Measurements from ENCODE around the gene LRRC10B.

LRRC10B gene

DNA sequence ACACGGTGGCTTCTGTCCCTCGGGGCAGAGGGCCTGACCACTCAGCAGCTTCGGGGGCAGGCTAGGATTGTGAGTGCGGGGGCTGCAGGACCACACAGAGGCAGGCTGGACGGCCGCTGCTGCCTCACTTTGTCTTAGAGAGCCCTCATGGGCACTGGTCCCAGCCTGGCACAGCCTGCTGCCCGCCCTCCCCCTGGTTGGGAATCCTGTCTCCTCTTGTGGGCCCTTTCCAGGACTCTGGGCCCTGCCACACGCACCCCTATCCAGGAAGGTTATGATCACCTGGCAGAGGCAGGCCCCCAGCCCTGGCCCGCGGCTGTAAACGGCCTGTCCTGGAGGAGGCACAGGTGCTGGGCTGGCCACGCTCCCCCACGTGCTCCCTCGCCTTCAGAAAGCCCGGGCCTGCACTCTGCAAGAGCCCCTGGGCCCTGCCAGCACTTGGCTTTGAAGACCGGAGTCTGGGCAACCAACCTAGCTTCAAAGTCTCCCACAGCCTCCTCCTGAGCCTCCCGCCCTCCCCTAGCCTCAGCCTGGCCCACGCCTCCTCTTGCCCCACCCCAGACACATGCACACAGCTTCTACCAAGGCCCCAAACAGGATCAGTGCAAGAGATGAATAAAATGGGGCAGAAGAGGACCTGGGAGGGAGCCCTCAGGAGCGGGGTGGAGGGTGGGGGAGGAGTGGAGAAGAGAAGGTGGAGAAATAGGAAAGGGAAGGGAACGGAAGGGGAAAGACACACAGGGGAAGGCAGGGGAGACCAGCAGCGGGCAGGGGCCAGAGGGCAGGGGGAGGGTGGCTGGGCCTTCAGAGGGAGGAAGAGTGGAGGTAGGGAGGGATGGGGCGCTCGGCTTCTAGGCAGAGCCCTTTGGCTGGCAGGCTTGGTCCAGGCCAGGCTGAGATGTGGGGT, 41.4 kb downstream of the LRRC10B start:
- no peak for DNase-seq

GRCh38 chr11:61550665-61551227, 42.2 kb downstream of the LRRC10B start:
- DNase-seq: no peak

- DNase-seq: no peak
Observed at GRCh38 chr11:61551634-61552033, 43.1 kb downstream of the LRRC10B start.

DNA sequence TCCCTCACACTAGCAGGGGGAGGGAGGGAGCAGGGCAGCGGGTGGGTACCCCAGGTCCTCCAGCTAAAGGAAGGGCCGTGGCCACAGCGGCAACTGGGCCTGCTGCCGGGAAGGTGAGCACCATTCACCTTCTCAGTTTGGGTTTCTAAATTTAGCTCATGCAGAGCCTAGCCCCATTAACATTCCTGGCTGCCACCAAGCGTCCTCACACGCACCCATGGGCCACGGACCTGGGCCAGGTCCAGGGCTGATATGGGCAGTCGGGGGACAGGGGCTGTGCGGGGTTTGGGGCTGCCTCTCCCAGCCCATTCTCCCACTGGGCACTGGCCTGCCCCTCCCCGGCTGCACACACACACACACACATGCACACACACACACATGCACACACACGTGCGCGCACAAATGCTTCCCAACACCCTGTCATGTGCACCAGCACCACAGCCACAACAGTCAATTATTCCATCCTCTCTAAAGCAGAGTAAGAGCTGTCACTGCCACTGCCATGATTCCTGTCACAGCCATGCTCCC, 43.6 kb downstream of the LRRC10B start:
- no peak for DNase-seq

- no peak for DNase-seq
Observed at GRCh38 chr11:61553373-61554171, 45.0 kb downstream of the LRRC10B start.

GRCh38 chr11:61554172-61554988, 45.8 kb downstream of the LRRC10B start:
- DNase-seq: no peak

GRCh38 chr11:61555051-61555969, 46.8 kb downstream of the LRRC10B start:
- DNase-seq: no peak

GRCh38 chr11:61555978-61556377, 47.4 kb downstream of the LRRC10B start:
- no peak for DNase-seq

DNA sequence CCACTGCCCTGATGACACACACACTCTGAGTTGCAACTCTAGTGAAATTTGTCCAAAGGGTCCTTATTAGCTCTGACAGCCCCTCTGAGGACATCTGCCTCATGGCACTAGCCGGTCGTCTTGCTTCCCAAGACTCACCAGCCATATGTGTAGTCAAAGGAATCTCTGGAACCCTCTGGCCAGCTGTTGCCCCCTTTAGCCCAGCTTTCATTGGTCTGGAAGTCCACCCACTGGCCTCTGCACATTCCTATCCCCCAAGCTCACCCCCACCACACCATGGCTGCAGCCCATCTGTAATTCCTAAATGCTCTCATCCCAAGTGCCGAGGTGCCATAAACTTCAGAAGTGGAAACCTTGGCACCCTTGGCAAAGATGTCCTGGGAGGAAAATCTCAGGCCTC, 48.1 kb downstream of the LRRC10B start:
- DNase-seq: no peak
